Renal cortex interstitium (tissue), 11 donors: ENCODE measurements around the gene IDH2. TPM values are rescaled to one million over a fixed set of nuclear protein-coding genes. Genes with fewer than 3 reads are reported as not detected.

Experiments
- DNase-seq, 11 donors: peaks; one replicate each; pipeline ENCODE4 v3.0.0-alpha.2; 2013; ENCODE audit warnings: low read depth in 9 of 11, low spot score in 4 of 11; ENCODE audit errors: extremely low read depth in 1 of 11
- polyA plus RNA-seq, 3 donors: library from polyadenylated mRNA; unstranded; fragments of 120-200 nt; gene quantifications; one replicate each; pipeline ENCODE4 v1.2.1, GENCODE V29; 2013; ENCODE audit not compliant: insufficient read length in 3 of 3

The IDH2 gene
- polyA plus RNA-seq, 3 donors, result 175 to 241 (median 184) TPM

DNA sequence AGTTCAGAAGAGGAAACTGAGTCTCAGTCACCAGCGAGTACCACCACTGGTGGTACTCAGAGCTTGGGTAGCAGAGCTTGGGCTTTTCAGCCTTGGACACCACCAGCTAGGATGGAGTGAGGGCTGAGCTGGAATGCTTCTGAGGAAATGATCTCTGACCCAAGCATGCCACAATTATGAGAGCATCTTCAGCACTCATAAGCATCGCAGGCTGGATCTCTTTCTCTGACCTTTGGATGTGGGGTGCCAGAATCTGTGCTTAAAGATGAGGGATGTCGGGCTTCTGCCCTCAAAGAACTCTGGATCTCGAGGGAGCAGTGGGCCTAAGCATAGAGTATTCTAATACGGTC lies 64.8 kb downstream of the IDH2 start:
- DNase-seq, result no peak

DNA sequence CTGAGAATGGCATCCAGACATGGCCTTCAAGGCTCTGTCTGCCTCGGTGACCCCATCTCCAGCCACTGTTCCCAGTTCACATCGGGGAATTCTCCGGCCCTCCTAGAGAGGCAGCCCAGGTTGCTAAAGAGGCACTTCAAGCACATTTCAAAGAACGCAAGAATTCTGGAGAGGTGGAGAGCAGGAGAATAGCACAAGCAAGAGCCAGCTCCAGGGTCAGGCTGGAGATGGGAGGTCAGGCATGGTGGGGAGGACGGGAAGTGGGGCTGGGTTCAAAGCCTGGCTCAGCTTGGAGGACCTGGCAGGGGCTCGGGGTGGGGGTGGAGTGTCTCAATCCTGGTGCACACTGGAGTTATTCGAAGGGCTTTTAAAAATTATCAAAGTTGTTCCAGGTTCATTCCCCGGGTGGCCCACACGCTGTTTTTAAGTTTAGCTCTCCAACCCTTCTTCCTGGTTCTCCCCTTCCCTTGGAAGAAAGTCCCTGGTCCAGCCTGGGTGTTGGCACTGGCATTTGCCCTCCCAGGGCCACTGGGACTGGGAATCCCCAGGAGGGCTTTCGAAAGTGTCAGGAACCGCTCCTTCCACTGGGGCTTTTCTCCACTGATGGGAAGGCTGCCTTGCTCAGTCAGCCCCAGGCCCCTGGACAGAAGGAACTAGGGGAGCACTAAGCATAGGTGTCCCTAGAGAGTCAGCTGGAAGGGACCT lies 65.3 kb downstream of the IDH2 start:
- no peak for DNase-seq

DNA sequence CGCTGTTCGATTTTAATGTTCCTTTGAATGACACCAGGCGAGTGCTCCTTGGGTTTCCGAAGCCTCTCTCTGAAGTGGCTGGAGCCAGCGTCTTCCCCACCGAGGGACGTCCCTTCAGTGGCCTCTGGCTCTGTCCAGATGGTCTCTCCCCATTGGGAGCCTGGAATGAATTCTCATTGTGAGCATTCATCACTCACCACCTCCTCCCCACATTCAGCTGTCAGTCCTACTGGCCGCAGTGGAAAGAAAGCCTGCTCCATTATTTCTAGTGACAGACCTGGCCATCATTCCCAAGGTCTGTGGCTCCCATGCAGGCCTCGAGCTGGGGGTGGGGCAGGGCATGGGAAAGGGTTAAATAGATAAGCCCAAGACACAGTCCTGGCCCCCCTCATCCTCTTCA lies 65.9 kb downstream of the IDH2 start:
- DNase-seq, result no peak

DNA sequence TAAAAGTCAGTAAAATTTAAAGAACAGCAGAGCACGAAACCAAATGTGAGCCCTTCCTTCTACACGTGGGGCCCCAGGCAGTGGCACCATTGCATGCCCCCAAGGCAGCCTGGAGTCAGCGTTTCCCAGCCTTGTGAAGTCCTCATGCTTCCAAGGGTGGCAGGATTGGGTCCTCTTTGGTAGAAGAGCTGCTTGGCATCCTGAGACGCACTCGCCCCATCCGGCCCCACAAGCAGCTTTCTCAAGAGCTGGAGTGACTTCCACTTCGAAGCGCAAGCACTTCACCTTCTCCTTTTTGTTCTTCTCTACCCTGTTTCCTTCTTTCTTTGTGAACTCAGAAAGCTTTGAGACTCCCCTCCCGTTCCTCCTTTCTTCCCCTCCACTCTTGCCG lies 66.4 kb downstream of the IDH2 start:
- DNase-seq, result no peak

DNA sequence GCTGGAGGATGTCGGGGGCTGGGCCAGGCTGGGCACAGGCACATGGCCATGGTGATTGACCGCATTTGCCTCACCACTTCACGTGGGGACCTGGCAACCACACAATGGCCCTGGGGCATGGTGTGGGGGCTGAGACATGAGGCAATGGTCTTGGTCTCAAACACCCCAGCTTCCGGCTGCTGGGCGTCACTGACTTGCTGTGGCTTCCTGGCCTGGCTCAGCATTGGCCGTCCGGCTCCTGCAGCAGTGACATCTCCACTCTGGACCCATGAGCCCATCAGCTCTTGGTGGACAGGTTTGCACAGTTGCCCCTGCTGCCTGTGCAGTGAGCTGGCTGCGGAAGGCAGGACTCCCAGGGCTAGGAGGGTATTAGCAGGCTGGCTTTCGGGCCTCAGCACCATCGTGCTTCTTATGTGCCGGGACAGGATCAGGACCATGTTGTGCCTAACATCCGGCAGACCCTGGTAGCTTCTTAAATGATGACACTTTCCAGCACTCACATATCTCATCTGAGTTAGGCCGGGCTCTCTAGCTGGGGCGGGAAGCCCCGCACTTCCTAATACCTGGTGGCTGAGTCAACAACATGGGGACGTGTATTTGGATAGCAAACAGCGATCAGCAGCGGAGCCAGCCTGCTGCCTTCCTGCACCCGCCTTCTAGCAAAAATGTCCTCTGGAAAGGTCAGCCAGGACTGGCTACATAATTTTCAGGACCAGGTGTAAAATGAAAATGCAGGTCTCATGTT lies 67.0 kb downstream of the IDH2 start:
- no peak for DNase-seq

DNA sequence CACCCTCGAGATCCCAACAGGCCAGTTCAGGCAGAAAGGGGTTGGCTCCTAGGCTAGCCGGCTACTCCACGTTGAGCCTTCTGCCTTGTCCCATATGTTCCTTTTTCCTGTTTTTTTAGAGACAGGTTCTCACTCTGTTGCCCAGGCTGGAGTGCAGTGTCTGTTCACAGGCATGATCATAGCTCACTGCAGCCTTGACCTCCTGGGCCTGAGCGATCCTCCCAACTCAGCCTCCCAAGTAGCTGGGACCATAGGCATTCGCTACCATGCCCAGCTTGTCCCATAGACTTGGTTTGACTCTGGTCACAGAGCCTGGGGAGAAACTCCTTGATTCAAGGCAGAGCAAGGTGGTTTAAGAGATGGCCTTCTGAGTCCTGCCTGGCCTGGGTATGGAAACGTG lies 68.8 kb downstream of the IDH2 start:
- DNase-seq, result no peak

Other genes with a start within 250 kb of the IDH2 start
- 10 to 100 TPM; 39.2 to 60.0 (median 44.0) TPM for gene AP3S2, start 208.5 kb downstream of the IDH2 start, polyA plus RNA-seq
- gene ARPIN, start 189.5 kb downstream of the IDH2 start, polyA plus RNA-seq, result 10 to 100 TPM; 28.2 to 30.3 (median 28.9) TPM
- gene ZNF710, start 101.1 kb downstream of the IDH2 start, polyA plus RNA-seq, result 10 to 100 TPM; 14.2 to 22.6 (median 18.8) TPM
- gene SEMA4B, start 98.9 kb upstream of the IDH2 start, polyA plus RNA-seq, result 10 to 100 TPM; 32.0 to 46.5 (median 44.4) TPM
- gene CIB1, start 131.5 kb upstream of the IDH2 start, polyA plus RNA-seq, result 10 to 100 TPM; 49.7 to 57.0 (median 55.4) TPM
- gene GDPGP1, start 131.7 kb upstream of the IDH2 start, polyA plus RNA-seq, result 1 to 10 TPM; 3.5 to 5.3 (median 4.5) TPM
- under 1 TPM in 2 of 3 donors, not detected in 1; 0.20 to 0.80 TPM for gene TTLL13, start 147.1 kb upstream of the IDH2 start, polyA plus RNA-seq
- gene NGRN, start 163.2 kb upstream of the IDH2 start, polyA plus RNA-seq, result 100 to 1,000 TPM; 108 to 123 (median 110) TPM
- 1 to 10 TPM; 4.0 to 5.1 (median 4.6) TPM for gene ZNF774, start 249.8 kb upstream of the IDH2 start, polyA plus RNA-seq